Esophagus squamous epithelium (tissue), 4 donors: ENCODE results near the gene IZUMO1.

ENCODE experiments used
- POLR2A ChIP-seq, 4 donors: fragments of 450-650 bp; IDR thresholded peaks; one replicate each; pipeline ENCODE4 v1.6.1; 2017; ENCODE audit warnings: antibody characterized with exemption in 4 of 4, mild to moderate bottlenecking in 4 of 4, moderate library complexity in 3 of 4
- TF ChIP-seq, protein P1 (sequence below), 6 experiments: fragments of 450-650 bp in 4 of 6; fragments of 200-600 bp in 2 of 6; sonication (generic) in 2 of 6; IDR thresholded peaks; one replicate each; pipeline ENCODE4 v1.5.1; 2016 to 2019; ENCODE audit warnings: antibody characterized with exemption in 6 of 6, mild to moderate bottlenecking in 4 of 6, moderate library complexity in 4 of 6

GRCh38 chr19:48696353-48697010 lies 50.2 kb downstream of the IZUMO1 start:
- TF ChIP-seq, protein P1, sequence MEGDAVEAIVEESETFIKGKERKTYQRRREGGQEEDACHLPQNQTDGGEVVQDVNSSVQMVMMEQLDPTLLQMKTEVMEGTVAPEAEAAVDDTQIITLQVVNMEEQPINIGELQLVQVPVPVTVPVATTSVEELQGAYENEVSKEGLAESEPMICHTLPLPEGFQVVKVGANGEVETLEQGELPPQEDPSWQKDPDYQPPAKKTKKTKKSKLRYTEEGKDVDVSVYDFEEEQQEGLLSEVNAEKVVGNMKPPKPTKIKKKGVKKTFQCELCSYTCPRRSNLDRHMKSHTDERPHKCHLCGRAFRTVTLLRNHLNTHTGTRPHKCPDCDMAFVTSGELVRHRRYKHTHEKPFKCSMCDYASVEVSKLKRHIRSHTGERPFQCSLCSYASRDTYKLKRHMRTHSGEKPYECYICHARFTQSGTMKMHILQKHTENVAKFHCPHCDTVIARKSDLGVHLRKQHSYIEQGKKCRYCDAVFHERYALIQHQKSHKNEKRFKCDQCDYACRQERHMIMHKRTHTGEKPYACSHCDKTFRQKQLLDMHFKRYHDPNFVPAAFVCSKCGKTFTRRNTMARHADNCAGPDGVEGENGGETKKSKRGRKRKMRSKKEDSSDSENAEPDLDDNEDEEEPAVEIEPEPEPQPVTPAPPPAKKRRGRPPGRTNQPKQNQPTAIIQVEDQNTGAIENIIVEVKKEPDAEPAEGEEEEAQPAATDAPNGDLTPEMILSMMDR (IDR thresholded peaks at IDR 0.05) = no peak
- peak in 3 of 4 donors; percentile 15 to 35 (median 23) for TF ChIP-seq POLR2A (IDR thresholded peaks at IDR 0.05)
